WTC11 (cell line): ENCODE results near the gene SLC4A1AP. TPM values are rescaled to one million over a fixed set of nuclear protein-coding genes. Genes with fewer than 3 reads are reported as not detected.

Source experiments
- ATAC-seq: fragments of 200-7000 bp; cut with Tn5 transposase; 2 replicates; pipeline ENCODE4 v1.10.0; 2021; ENCODE audit warnings: mild to moderate bottlenecking, moderate library complexity
- CTCF ChIA-PET: fragments of 300-600 bp; sonication (Branson Sonifier 250); formaldehyde crosslinking; loops from one replicate; lab custom pipeline; 2021; ENCODE audit warnings: antibody characterized with exemption; lab: Charles Lee
- POLR2A ChIA-PET: fragments of 350-600 bp; sonication (Branson Sonifier 250); formaldehyde crosslinking; loops from one replicate; lab custom pipeline; 2021; ENCODE audit warnings: antibody characterized with exemption; lab: Charles Lee
- DNase-seq: peaks from one replicate; pipeline ENCODE4 v3.0.0; 2021; ENCODE audit warnings: low spot score
- H3K27ac Mint-ChIP-seq: 2 replicates; pipeline ENCODE4 v1.8.0; 2021; ENCODE audit warnings: mixed read lengths
- H3K27me3 Mint-ChIP-seq: 2 replicates; pipeline ENCODE4 v1.8.0; 2021; ENCODE audit warnings: low read depth, mild to moderate bottlenecking, moderate library complexity, mixed read lengths
- H3K36me3 Mint-ChIP-seq: 2 replicates; pipeline ENCODE4 v1.8.0; 2021; ENCODE audit warnings: mixed read lengths
- H3K4me1 Mint-ChIP-seq: 2 replicates; pipeline ENCODE4 v1.8.0; 2022; ENCODE audit warnings: mixed read lengths
- H3K4me3 Mint-ChIP-seq: 2 replicates; pipeline ENCODE4 v1.8.0; 2021; ENCODE audit warnings: mild to moderate bottlenecking, moderate library complexity, mixed read lengths
- H3K9me3 Mint-ChIP-seq: 2 replicates; pipeline ENCODE4 v1.8.0; 2021; ENCODE audit warnings: mixed read lengths
- KAT7 ChIP-seq: sonication (generic); formaldehyde crosslinking; IDR thresholded peaks from 2 replicates; pipeline ENCODE4 v1.8.1; 2023; ENCODE audit warnings: missing genetic modification reagents, mild to moderate bottlenecking, borderline replicate concordance
- MXD4 ChIP-seq: fragments of 250-450 bp; sonication (Bioruptor Pico); IDR thresholded peaks from 2 replicates; pipeline ENCODE4 v1.8.0; 2021; ENCODE audit warnings: mild to moderate bottlenecking, moderate library complexity, borderline replicate concordance
- RELA ChIP-seq: sonication (generic); formaldehyde crosslinking; IDR thresholded peaks from 2 replicates; pipeline ENCODE4 v1.8.1; 2022; ENCODE audit warnings: missing genetic modification reagents, mild to moderate bottlenecking, borderline replicate concordance
- TEAD4 ChIP-seq: sonication (generic); formaldehyde crosslinking; IDR thresholded peaks from 2 replicates; pipeline ENCODE4 v1.8.0; 2022; ENCODE audit warnings: mild to moderate bottlenecking, missing genetic modification reagents
- ZNF263 ChIP-seq: sonication (generic); formaldehyde crosslinking; IDR thresholded peaks from 2 replicates; pipeline ENCODE4 v1.8.1; 2022; ENCODE audit warnings: low read depth, mild to moderate bottlenecking, moderate library complexity, missing genetic modification reagents
- total RNA-seq: library from RNA; stranded (reverse); gene quantifications from 3 replicates; pipeline ENCODE4 v1.2.3, GENCODE V29; 2021
- TF ChIP-seq, protein P1 (sequence below): sonication (generic); formaldehyde crosslinking; IDR thresholded peaks from 2 replicates; pipeline ENCODE4 v1.8.0; 2022; ENCODE audit warnings: mild to moderate bottlenecking, missing genetic modification reagents
- TF ChIP-seq, protein P2 (sequence below): fragments of 250-450 bp; sonication (Bioruptor Pico); IDR thresholded peaks from 2 replicates; pipeline ENCODE4 v1.9.0; 2021; ENCODE audit warnings: mild to moderate bottlenecking
- TF ChIP-seq, protein P3 (sequence below): sonication (generic); formaldehyde crosslinking; IDR thresholded peaks from 2 replicates; pipeline ENCODE4 v1.8.1; 2023; ENCODE audit warnings: mild to moderate bottlenecking, moderate library complexity, missing genetic modification reagents
- TF ChIP-seq, protein P4 (sequence below): sonication (generic); formaldehyde crosslinking; conservative IDR thresholded peaks from 2 replicates; pipeline ENCODE4 v1.8.1; 2023; ENCODE audit warnings: mild to moderate bottlenecking, low read depth, missing genetic modification reagents, moderate library complexity
- TF ChIP-seq, protein P5 (sequence below): sonication (generic); formaldehyde crosslinking; IDR thresholded peaks from 2 replicates; pipeline ENCODE4 v1.8.1; 2023; ENCODE audit warnings: mild to moderate bottlenecking, missing genetic modification reagents, borderline replicate concordance

The SLC4A1AP gene
- total RNA-seq, 1 experiment from 2014 or later, result 20.1 TPM

DNA sequence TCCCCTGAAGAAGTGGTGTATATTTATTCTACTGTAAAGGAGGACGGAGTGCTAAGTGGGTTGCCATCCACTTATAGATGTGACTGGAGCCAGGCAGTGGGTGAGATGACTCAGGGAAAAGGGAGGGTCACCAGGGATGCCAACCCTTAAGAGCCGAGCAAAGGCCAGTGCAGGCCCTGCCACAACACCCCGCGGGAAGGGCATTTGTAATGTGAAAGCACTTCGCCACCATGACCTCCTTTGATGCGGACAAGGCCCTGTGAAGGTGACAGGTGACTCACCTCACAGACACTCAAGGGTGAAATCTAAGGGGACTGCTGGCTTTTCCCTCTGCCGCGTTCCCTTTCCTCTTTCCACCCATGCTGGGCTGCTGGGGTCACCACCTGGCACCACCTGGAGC, 57.6 kb downstream of the SLC4A1AP start:
- H3K4me1 Mint-ChIP-seq, result peaks cover 30% of the 10 kb centered on the region
- no peak overlapping the region for H3K4me3 Mint-ChIP-seq
- TF ChIP-seq, protein P1, sequence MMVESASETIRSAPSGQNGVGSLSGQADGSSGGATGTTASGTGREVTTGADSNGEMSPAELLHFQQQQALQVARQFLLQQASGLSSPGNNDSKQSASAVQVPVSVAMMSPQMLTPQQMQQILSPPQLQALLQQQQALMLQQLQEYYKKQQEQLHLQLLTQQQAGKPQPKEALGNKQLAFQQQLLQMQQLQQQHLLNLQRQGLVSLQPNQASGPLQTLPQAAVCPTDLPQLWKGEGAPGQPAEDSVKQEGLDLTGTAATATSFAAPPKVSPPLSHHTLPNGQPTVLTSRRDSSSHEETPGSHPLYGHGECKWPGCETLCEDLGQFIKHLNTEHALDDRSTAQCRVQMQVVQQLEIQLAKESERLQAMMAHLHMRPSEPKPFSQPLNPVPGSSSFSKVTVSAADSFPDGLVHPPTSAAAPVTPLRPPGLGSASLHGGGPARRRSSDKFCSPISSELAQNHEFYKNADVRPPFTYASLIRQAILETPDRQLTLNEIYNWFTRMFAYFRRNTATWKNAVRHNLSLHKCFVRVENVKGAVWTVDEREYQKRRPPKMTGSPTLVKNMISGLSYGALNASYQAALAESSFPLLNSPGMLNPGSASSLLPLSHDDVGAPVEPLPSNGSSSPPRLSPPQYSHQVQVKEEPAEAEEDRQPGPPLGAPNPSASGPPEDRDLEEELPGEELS (CRISPR knock-in tag), result no peak
- TF ChIP-seq, protein P2, sequence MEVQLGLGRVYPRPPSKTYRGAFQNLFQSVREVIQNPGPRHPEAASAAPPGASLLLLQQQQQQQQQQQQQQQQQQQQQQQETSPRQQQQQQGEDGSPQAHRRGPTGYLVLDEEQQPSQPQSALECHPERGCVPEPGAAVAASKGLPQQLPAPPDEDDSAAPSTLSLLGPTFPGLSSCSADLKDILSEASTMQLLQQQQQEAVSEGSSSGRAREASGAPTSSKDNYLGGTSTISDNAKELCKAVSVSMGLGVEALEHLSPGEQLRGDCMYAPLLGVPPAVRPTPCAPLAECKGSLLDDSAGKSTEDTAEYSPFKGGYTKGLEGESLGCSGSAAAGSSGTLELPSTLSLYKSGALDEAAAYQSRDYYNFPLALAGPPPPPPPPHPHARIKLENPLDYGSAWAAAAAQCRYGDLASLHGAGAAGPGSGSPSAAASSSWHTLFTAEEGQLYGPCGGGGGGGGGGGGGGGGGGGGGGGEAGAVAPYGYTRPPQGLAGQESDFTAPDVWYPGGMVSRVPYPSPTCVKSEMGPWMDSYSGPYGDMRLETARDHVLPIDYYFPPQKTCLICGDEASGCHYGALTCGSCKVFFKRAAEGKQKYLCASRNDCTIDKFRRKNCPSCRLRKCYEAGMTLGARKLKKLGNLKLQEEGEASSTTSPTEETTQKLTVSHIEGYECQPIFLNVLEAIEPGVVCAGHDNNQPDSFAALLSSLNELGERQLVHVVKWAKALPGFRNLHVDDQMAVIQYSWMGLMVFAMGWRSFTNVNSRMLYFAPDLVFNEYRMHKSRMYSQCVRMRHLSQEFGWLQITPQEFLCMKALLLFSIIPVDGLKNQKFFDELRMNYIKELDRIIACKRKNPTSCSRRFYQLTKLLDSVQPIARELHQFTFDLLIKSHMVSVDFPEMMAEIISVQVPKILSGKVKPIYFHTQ (CRISPR knock-in tag), result no peak
- no peak for TF ChIP-seq KAT7
- TF ChIP-seq, protein P3, sequence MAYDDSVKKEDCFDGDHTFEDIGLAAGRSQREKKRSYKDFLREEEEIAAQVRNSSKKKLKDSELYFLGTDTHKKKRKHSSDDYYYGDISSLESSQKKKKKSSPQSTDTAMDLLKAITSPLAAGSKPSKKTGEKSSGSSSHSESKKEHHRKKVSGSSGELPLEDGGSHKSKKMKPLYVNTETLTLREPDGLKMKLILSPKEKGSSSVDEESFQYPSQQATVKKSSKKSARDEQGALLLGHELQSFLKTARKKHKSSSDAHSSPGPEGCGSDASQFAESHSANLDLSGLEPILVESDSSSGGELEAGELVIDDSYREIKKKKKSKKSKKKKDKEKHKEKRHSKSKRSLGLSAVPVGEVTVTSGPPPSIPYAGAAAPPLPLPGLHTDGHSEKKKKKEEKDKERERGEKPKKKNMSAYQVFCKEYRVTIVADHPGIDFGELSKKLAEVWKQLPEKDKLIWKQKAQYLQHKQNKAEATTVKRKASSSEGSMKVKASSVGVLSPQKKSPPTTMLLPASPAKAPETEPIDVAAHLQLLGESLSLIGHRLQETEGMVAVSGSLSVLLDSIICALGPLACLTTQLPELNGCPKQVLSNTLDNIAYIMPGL (CRISPR knock-in tag), result no peak
- TF ChIP-seq RELA (CRISPR knock-in tag), result no peak
- TF ChIP-seq, protein P4, sequence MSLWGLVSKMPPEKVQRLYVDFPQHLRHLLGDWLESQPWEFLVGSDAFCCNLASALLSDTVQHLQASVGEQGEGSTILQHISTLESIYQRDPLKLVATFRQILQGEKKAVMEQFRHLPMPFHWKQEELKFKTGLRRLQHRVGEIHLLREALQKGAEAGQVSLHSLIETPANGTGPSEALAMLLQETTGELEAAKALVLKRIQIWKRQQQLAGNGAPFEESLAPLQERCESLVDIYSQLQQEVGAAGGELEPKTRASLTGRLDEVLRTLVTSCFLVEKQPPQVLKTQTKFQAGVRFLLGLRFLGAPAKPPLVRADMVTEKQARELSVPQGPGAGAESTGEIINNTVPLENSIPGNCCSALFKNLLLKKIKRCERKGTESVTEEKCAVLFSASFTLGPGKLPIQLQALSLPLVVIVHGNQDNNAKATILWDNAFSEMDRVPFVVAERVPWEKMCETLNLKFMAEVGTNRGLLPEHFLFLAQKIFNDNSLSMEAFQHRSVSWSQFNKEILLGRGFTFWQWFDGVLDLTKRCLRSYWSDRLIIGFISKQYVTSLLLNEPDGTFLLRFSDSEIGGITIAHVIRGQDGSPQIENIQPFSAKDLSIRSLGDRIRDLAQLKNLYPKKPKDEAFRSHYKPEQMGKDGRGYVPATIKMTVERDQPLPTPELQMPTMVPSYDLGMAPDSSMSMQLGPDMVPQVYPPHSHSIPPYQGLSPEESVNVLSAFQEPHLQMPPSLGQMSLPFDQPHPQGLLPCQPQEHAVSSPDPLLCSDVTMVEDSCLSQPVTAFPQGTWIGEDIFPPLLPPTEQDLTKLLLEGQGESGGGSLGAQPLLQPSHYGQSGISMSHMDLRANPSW (CRISPR knock-in tag), result no peak
- TF ChIP-seq, protein P5, sequence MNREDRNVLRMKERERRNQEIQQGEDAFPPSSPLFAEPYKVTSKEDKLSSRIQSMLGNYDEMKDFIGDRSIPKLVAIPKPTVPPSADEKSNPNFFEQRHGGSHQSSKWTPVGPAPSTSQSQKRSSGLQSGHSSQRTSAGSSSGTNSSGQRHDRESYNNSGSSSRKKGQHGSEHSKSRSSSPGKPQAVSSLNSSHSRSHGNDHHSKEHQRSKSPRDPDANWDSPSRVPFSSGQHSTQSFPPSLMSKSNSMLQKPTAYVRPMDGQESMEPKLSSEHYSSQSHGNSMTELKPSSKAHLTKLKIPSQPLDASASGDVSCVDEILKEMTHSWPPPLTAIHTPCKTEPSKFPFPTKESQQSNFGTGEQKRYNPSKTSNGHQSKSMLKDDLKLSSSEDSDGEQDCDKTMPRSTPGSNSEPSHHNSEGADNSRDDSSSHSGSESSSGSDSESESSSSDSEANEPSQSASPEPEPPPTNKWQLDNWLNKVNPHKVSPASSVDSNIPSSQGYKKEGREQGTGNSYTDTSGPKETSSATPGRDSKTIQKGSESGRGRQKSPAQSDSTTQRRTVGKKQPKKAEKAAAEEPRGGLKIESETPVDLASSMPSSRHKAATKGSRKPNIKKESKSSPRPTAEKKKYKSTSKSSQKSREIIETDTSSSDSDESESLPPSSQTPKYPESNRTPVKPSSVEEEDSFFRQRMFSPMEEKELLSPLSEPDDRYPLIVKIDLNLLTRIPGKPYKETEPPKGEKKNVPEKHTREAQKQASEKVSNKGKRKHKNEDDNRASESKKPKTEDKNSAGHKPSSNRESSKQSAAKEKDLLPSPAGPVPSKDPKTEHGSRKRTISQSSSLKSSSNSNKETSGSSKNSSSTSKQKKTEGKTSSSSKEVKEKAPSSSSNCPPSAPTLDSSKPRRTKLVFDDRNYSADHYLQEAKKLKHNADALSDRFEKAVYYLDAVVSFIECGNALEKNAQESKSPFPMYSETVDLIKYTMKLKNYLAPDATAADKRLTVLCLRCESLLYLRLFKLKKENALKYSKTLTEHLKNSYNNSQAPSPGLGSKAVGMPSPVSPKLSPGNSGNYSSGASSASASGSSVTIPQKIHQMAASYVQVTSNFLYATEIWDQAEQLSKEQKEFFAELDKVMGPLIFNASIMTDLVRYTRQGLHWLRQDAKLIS (CRISPR knock-in tag), result no peak
- no peak for TF ChIP-seq TEAD4 (CRISPR knock-in tag)
- no peak for TF ChIP-seq ZNF263 (CRISPR knock-in tag)
- no peak for TF ChIP-seq MXD4 (CRISPR knock-in tag)
- H3K27me3 Mint-ChIP-seq, result peaks cover 7% of the 10 kb centered on the region
- no peak for DNase-seq
- no peaks in the 10 kb centered on the region for H3K9me3 Mint-ChIP-seq
- no peak for ATAC-seq
- H3K27ac Mint-ChIP-seq, result no peak overlapping the region
- POLR2A ChIA-PET, result no interaction called here
- no peaks in the 10 kb centered on the region for H3K36me3 Mint-ChIP-seq
- CTCF ChIA-PET, result interaction anchor here (0.8 kb wide), 1 partner anchor 31 kb away, joined by 3 read pairs; no protein-coding TSS in a partner anchor
